ENCODE data around the gene DCST2.

DCST2 gene

GRCh38 chr1:155039308-155039669, 5.7 kb upstream of the DCST2 start:
- H3K79me2 ChIP-seq (ENCODE audit: insufficient read depth, low read length) = no peaks in the 10 kb centered on the region
- no peak overlapping the region for H3K27ac ChIP-seq (ENCODE audit: low read length)
- peaks cover 33% of the 10 kb centered on the region for H3K27me3 ChIP-seq (ENCODE audit: insufficient read depth, low read length, poor library complexity)
- TF ChIP-seq EZH2 (IDR thresholded peaks at IDR 0.05; ENCODE audit: borderline replicate concordance, low read depth, low read length, severe bottlenecking) (no peak), CTCF (IDR thresholded peaks at IDR 0.05; ENCODE audit: borderline replicate concordance, extremely low read depth, low read length, poor library complexity, severe bottlenecking) (no peak)
- H3K9me3 ChIP-seq (ENCODE audit: insufficient read depth, low read length, severe bottlenecking) = no peaks in the 10 kb centered on the region
- no peak overlapping the region for H3K4me3 ChIP-seq (ENCODE audit: low read depth in 1 of 2, low read length in 2 of 2)
- H3K4me2 ChIP-seq (ENCODE audit: insufficient read depth, low read length) = no peak overlapping the region
- peaks cover 11% of the 10 kb centered on the region; the same call in 1 of the 2 replicates for H4K20me1 ChIP-seq (ENCODE audit: insufficient read depth, low read length)
- DNase-seq (no peak), ATAC-seq (ENCODE audit: insufficient read depth, low read depth) (no peak)
- H3K4me1 ChIP-seq (ENCODE audit: insufficient read depth, low read length) = no peaks in the 10 kb centered on the region
- no peak overlapping the region for H2AFZ ChIP-seq (ENCODE audit: low read depth, low read length)
- H3K36me3 ChIP-seq (ENCODE audit: insufficient read depth, low read length) = no peaks in the 10 kb centered on the region
- no peak overlapping the region for H3K9ac ChIP-seq (ENCODE audit: low read depth, low read length)

- DNase-seq = no peak
Observed at GRCh38 chr1:155038602-155039307, 5.2 kb upstream of the DCST2 start.

GRCh38 chr1:155037851-155038441, 4.4 kb upstream of the DCST2 start:
- TF ChIP-seq EZH2 (IDR thresholded peaks at IDR 0.05; ENCODE audit: borderline replicate concordance, low read depth, low read length, severe bottlenecking) = no peak
- no peak for TF ChIP-seq CTCF (IDR thresholded peaks at IDR 0.05; ENCODE audit: borderline replicate concordance, extremely low read depth, low read length, poor library complexity, severe bottlenecking)
- Histone ChIP-seq H3K4me2 (ENCODE audit: insufficient read depth, low read length) (no peak overlapping the region), H3K36me3 (ENCODE audit: insufficient read depth, low read length) (no peaks in the 10 kb centered on the region), H3K4me3 (ENCODE audit: low read depth in 1 of 2, low read length in 2 of 2) (no peak overlapping the region), H2AFZ (ENCODE audit: low read depth, low read length) (no peak overlapping the region), H3K27me3 (ENCODE audit: insufficient read depth, low read length, poor library complexity) (peaks cover 39% of the 10 kb centered on the region), H3K4me1 (ENCODE audit: insufficient read depth, low read length) (no peaks in the 10 kb centered on the region), H3K9ac (ENCODE audit: low read depth, low read length) (no peak overlapping the region), H4K20me1 (ENCODE audit: insufficient read depth, low read length) (peaks cover 5% of the 10 kb centered on the region; the same call in 1 of the 2 replicates), H3K27ac (ENCODE audit: low read length) (no peak overlapping the region), H3K9me3 (ENCODE audit: insufficient read depth, low read length, severe bottlenecking) (no peaks in the 10 kb centered on the region), H3K79me2 (ENCODE audit: insufficient read depth, low read length) (no peaks in the 10 kb centered on the region)
- DNase-seq (no peak), ATAC-seq (ENCODE audit: insufficient read depth, low read depth) (no peak)

More at GRCh38 chr1:155038602-155039307, 5.2 kb upstream of the DCST2 start:
- Histone ChIP-seq H3K9ac (ENCODE audit: low read depth, low read length) (no peak overlapping the region), H3K4me1 (ENCODE audit: insufficient read depth, low read length) (no peaks in the 10 kb centered on the region), H3K79me2 (ENCODE audit: insufficient read depth, low read length) (no peaks in the 10 kb centered on the region), H3K4me2 (ENCODE audit: insufficient read depth, low read length) (no peak overlapping the region), H3K4me3 (ENCODE audit: low read depth in 1 of 2, low read length in 2 of 2) (no peak overlapping the region), H4K20me1 (ENCODE audit: insufficient read depth, low read length) (peaks cover 7% of the 10 kb centered on the region; the same call in 1 of the 2 replicates), H3K27ac (ENCODE audit: low read length) (no peak overlapping the region), H3K27me3 (ENCODE audit: insufficient read depth, low read length, poor library complexity) (peaks cover 37% of the 10 kb centered on the region), H3K9me3 (ENCODE audit: insufficient read depth, low read length, severe bottlenecking) (no peaks in the 10 kb centered on the region), H2AFZ (ENCODE audit: low read depth, low read length) (no peak overlapping the region), H3K36me3 (ENCODE audit: insufficient read depth, low read length) (no peaks in the 10 kb centered on the region)
- ATAC-seq (ENCODE audit: insufficient read depth, low read depth) = no peak
- TF ChIP-seq CTCF (IDR thresholded peaks at IDR 0.05; ENCODE audit: borderline replicate concordance, extremely low read depth, low read length, poor library complexity, severe bottlenecking) (no peak), EZH2 (IDR thresholded peaks at IDR 0.05; ENCODE audit: borderline replicate concordance, low read depth, low read length, severe bottlenecking) (no peak)
